GM12865 (cell line): ENCODE data around the gene SNW1.
A peak's percentile ranks its signal among the peaks of the same experiment; 100 is the strongest.

Experiments
- DNase-seq: peaks from one replicate; pipeline ENCODE4 v3.0.0; 2010; ENCODE audit warnings: low read depth
- H3K4me3 ChIP-seq: 2 replicates; pipeline ENCODE4 v1.5.1; 2011; ENCODE audit warnings: mild to moderate bottlenecking, low read depth, low read length, control low read depth
- CTCF ChIP-seq: IDR thresholded peaks from 2 replicates; pipeline ENCODE4 v1.5.1; 2011; ENCODE audit warnings: low read length, control low read depth, low read depth, inconsistent platforms; ENCODE audit not compliant: insufficient read depth; ENCODE audit errors: missing control alignments

Gene SNW1

DNA sequence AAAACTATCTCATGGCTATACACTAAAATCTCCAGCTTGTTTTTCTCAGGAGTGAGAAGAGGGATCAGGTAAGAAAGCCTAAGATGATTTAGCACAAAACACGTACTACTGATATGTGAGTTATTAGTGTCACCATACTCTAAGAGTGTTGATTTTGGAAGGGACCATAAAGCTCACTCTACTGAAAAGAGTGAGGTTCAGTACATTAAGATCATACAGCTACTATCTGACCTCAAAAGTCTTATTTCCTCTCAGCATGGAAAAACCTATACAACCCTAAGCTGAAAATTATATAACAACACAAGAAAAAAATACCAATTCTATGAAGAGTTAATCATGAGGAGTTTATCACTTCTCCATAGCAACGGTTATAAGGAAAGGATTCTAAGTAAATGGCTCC, 19.5 kb downstream of the SNW1 start:
- DNase-seq, result no peak
- H3K4me3 ChIP-seq, result no peak overlapping the region
- TF ChIP-seq CTCF, result no peak

- H3K4me3 ChIP-seq, result no peak overlapping the region
- TF ChIP-seq CTCF, result no peak
- DNase-seq, result peak; percentile 71
Observed at GRCh38 chr14:77738559-77739250, 22.3 kb downstream of the SNW1 start.

DNA sequence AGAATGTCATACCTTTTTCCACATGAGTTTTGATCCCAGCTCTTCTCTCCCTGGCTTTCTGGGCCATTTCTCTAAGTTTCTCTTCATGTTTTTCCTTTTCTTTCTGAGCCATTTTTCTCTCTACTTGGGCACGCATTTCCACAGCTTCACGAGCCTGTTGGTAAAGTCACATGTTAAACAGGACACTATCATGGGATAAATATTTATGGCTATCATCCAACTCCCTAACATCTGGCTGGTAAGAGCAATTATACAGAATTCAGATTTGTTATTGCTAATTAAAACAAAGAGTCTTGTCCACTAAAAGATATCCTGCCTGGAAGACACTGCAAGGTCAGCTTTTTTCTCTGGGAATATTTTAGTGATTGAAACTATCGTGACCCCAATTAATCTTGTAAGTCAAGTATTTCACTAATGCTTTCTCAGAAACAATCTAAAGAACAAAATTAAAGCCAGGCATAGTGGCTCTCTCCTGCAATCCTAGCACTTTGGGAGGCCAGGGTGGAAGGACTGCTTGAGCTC, 29.9 kb downstream of the SNW1 start:
- no peak for DNase-seq
- no peak overlapping the region for H3K4me3 ChIP-seq
- no peak for TF ChIP-seq CTCF

- DNase-seq, result no peak
- no peak for TF ChIP-seq CTCF
- no peak overlapping the region for H3K4me3 ChIP-seq
Observed at GRCh38 chr14:77722301-77722700, 38.7 kb downstream of the SNW1 start.

DNA sequence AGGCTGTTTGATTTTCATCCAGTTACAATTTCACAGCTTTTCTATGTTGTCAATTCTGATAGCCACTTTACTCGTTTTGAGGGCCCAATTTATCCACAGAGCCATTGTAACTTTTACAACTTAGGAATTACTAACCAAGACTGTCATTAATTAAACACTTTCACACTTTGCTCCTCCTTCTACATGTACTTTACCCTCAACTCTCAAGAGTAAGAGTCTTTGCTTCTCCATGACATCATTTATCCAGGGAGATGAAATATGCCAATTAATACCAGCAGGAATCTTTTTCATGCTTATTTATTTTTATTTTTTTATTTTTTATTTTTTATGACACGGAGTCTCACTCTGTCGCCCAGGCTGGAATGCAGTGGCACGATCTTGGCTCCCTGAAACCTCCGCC, 39.5 kb downstream of the SNW1 start:
- TF ChIP-seq CTCF, result no peak
- H3K4me3 ChIP-seq, result no peak overlapping the region
- DNase-seq, result no peak

DNA sequence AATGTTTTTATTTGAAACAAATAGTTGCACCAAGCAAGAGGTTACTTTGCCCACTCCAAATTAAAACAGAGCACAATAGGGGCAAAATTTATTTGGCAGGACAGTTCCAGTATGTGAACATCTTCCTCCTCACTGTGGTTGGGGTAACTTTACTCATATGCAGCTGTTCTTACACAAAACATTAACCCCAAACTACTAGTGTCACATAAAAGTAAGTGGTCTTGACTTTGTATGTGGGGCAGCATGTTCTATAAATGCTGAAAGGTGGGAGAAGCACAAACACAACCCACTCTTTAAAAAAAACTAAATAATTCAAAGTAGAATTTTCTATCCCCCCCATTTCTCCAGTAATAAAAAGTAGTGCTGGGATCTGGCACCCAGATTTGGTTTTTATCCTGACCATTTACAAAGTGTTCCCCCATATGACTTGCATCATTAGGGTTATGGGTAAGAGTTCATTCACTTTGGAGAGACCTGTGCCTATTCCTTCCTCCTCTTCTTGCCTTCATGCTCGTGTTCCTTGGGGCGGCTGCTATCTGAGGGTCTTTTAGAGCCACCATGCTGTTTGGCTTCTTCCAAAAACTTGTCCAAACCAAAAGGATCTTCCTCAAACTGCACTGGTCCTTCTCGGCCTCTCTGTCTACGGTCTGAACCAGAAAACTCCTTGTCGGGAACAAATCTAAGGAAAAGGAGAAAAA, 43.2 kb downstream of the SNW1 start:
- no peak overlapping the region for H3K4me3 ChIP-seq
- TF ChIP-seq CTCF, result no peak

DNA sequence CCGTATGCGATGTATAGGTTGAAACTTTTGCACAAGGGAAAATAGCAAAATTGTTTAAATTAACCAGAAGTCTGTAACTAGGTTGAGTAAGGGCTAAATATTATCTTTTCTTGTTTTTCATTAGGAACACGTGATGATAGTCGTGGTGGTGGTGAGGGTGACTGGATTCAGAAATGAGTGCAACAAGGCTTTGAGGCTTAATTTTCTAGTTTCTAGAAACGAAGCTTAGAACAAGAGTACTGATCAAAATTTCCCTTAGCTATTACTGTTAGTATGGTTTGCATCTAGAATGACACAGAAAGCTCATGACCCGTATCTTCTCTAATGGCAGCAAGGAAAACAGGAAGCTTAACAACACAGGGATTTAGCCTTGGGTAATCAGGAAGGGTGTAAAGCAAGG, 46.0 kb downstream of the SNW1 start:
- no peak for TF ChIP-seq CTCF
- peak; percentile 66 for DNase-seq
- no peak overlapping the region for H3K4me3 ChIP-seq

More for the DNA sequence above, 43.2 kb downstream of the SNW1 start:
- no peak for DNase-seq
